SHP77 treated with DMSO at 0.1 percent for 48 hours (cell line): Measurements from ENCODE around the gene UBE2D4.
"Not testable (repeated sequence)": the region's sequence is repeated elsewhere in the genome, so short reads cannot be mapped to it uniquely, and the experiment has no call there.

Source experiments
- DNase-seq: peaks from one replicate; lab custom pipeline; 2025; lab: John Stamatoyannopoulos, UW

Gene UBE2D4

DNA sequence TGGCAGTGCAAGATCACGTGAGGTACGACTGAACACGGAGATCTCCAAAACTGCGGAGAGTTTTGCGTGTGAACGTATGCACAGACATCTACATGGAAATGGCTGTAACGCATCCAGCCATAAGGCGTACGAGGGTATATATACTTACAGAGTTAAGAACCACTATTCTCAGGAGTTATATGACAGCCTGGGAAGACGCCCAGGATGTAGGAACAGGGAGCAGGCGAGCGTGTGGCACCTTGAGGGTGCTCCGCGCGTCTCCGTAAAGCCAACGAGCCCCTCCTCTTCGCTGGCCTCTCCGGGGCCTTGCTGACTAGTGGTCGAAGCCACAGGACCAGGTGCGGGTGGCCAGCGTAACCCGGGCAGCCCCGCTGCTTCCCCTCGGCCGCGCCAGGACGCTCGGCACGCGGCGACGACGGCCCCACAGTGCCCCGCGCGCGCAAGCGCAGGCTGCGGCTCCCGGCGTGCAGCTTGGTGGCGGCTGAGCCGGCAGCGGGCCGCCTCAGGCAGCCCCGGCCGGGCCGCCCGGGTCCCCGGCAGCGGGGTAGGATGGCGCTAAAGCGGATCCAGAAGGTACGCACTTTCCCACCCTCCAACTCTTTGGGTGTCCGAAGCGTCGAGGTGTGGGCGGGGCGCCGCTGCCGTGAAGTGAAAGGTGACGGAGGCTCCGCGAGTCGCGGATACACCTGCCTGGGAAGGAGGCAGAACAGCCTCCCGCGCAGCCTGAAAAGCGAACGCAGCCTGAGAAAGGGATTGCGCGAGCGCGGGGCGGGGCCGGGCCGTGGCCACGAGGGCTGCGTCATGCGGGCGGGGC lies at the start of gene UBE2D4:
TSS of gene UBE2D4 (plus strand) at position 453 of the 814 bp plus-strand sequence. CDS start at position 550, 97 bp downstream.
- peak; percentile 88 for DNase-seq

- DNase-seq: no peak
Observed at GRCh38 chr7:43876976-43877745, 49.1 kb upstream of the UBE2D4 start.

- DNase-seq: no peak
Observed at GRCh38 chr7:43877968-43878864, 48.0 kb upstream of the UBE2D4 start.

- DNase-seq: no peak
Observed at GRCh38 chr7:43878867-43879266, 47.4 kb upstream of the UBE2D4 start.

GRCh38 chr7:43879477-43879876 lies 46.8 kb upstream of the UBE2D4 start:
- no peak for DNase-seq

DNA sequence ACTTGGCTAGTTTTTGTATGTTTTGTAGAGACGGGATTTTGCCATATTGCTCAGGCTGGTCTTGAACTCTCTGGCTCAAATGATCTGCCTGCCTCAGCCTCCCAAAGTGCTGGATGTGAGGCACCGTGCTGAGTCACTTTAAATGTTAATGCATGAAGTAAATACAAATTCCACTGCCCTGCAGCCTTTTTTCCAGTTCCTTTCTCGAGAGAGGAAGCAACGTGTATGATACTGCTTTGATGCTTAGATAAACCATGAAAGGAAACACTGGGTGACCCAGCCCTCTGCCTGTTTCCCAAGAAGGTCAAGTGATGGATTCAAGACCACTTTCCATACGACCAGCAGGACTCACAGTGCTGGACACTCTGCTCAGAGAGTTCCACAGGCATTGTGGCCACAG lies 45.6 kb upstream of the UBE2D4 start:
- DNase-seq: no peak

DNA sequence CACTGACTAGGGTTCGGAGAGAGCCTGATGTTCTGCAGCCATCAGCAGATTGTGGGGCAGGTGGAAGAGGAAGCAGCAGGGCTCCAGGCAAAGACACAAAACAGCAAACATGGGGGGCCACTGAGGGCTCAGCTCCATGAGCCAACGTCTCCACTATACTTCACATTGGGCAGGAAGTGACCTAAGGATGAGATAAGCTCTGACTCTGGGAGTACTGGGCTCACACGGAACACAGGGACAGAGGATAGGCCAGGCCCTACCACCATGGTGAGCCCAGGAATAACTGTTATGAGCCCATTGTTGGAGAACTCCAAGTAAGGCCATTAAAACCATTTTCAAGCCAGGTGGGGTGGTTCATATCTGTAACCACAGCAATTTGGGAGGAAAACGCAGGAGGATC lies 42.0 kb upstream of the UBE2D4 start:
- DNase-seq: no peak

DNA sequence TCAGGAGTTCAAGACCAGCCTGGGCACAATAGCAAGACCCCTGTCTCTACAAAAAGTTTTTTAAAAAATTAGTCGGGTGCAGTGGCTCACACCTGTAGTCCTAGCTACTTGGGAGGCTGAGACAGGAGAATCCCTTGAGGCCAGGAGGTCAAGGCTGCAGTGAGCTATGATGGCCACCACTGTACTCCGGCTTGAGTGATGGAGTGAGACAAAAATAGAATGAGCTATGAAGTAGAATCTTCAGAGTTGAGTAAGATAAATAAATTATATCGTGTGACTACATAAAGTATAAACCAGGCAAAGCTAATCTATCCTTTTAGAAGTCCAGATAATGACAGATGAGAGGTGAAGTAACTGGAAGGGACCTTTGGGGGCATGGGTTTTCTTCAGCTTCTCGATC lies 41.6 kb upstream of the UBE2D4 start:
- no peak for DNase-seq

- no peak for DNase-seq
Observed at GRCh38 chr7:43888993-43889945, 37.0 kb upstream of the UBE2D4 start.

- no peak for DNase-seq
Observed at GRCh38 chr7:43890468-43890867, 35.8 kb upstream of the UBE2D4 start.

- DNase-seq: no peak
Observed at GRCh38 chr7:43891069-43891955, 34.9 kb upstream of the UBE2D4 start.

- no peak for DNase-seq
Observed at GRCh38 chr7:43895847-43896415, 30.3 kb upstream of the UBE2D4 start.

DNA sequence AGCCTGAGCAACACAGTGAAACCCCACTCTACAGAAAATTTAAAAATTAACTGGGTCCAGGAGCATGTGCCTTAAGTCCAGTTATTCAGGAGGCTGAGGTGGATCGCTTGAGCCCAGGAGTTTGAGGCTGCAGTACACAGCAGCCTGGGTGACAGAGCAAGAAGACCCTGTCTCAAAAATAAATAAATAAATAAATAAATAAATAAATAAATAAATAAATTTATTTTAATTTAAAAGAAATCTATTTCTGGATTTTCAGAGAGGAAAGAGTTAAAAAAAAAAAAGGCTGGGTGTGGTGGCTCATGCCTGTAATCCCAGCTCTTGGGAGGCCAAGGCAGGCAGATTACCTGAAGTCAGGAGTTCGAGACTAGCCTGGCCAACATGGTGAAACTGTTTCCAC lies 27.7 kb upstream of the UBE2D4 start:
- not testable (repeated sequence) for DNase-seq

DNA sequence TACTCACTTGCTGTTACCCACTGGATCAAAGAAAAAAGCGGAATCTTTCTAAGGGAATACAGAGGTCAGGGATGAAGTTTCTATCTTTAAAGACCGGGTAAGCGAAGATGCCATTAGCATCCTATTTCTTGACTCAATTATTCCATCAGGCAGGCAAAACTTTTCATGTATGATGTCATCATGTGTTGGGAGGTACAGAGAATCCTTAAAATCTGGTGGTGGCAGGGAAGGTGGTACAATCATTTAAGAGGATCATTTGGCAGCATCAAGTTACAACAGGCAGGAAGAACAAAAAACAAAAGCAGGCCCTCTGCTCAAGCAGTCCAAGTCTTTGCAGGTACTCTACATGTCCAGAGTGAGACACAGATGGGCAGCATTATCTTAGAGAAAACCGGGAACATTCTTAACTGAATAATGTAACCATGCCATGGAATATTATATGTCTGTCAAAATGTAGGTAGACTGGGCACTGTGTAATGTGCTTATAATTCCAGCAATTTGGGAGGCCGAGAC lies 23.6 kb upstream of the UBE2D4 start:
- no peak for DNase-seq

- DNase-seq: no peak
Observed at GRCh38 chr7:43904533-43905208, 21.6 kb upstream of the UBE2D4 start.

DNA sequence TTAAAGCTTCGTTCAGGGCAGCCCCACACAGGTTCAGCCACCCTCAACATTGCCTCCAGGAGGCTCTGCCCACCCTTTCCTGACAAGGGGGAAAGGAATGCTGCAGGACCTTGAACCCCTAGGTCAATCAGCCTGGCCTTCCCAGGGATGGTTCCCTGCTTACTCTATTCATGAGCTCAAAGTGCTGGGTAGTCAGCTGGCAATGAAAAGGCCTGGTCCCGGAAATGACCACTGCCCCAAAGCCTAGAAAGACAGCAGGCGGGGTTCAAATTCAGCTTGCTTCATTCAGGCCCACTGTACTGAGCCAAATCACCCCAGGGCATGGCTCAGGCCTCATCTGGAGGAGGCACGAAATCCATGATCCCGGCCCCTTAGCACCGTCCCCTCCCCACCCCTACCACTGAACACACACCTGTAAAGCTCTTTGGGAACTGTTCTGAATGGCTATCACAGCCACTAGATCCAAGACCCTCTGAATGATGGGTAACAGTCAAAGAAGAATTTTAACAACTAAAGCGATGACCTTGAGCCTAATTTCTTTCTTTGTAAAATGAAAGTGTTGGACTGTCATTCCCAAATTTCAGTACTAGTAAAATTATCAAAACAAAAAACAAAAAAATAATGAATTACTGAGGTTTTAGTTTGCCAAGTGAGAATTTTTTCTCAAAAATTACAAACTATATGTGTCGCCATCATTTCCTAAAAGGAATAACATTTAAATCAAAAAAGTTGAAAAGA lies 20.9 kb upstream of the UBE2D4 start:
- no peak for DNase-seq

- DNase-seq: peak; percentile 7
Observed at GRCh38 chr7:43905956-43906330, 20.3 kb upstream of the UBE2D4 start.

GRCh38 chr7:43906331-43907010 lies 19.8 kb upstream of the UBE2D4 start, which contains the start of gene URGCP:
URGCP (minus strand) TSS chr7:43906596; CDS start chr7:43906575, 21 bp downstream.
- DNase-seq: no peak
